Right lobe of liver (tissue), 4 donors: ENCODE data around the gene CYP27C1.

ENCODE experiments used
- POLR2A ChIP-seq: fragments of 450-650 bp; IDR thresholded peaks from one replicate; pipeline ENCODE4 v1.6.1; 2017; ENCODE audit warnings: antibody characterized with exemption, mild to moderate bottlenecking
- TF ChIP-seq, protein P1 (sequence below), 4 donors: fragments of 200-600 bp in 3 of 4; fragments of 450-650 bp in 1 of 4; IDR thresholded peaks; one replicate each; pipeline versions ENCODE4 v1.5.1 to v1.8.0; 2016 to 2022; ENCODE audit warnings: antibody characterized with exemption in 4 of 4, mild to moderate bottlenecking in 2 of 4
- donor health status: DM: no; HTN: no; CAD: no.
- donor health status: DM: no; HTN: no; CAD: no.
- donor health status: DM: no; HTN: yes; CAD: no.

DNA sequence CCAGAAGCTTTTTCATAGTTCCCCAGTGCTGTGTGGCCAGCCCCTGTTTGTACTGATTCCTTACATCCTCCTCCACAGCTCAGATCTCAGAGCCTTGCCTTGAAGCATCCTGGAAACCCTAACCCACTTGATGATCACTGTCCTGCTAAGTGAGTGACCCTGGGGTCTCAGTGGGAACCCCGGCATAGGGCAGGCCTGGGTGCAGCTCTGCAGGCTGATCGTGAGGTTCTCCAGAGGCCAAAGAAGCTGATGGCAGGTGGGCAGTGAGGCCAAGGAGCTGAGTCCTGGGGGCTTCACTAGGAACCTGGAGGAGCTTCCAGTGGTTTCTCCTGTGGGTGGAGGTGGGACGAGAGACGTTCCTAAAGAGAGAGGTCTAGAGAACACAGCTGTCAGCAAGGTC lies 65.7 kb downstream of the CYP27C1 start:
- TF ChIP-seq, protein P1, sequence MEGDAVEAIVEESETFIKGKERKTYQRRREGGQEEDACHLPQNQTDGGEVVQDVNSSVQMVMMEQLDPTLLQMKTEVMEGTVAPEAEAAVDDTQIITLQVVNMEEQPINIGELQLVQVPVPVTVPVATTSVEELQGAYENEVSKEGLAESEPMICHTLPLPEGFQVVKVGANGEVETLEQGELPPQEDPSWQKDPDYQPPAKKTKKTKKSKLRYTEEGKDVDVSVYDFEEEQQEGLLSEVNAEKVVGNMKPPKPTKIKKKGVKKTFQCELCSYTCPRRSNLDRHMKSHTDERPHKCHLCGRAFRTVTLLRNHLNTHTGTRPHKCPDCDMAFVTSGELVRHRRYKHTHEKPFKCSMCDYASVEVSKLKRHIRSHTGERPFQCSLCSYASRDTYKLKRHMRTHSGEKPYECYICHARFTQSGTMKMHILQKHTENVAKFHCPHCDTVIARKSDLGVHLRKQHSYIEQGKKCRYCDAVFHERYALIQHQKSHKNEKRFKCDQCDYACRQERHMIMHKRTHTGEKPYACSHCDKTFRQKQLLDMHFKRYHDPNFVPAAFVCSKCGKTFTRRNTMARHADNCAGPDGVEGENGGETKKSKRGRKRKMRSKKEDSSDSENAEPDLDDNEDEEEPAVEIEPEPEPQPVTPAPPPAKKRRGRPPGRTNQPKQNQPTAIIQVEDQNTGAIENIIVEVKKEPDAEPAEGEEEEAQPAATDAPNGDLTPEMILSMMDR (IDR thresholded peaks at IDR 0.05) = no peak
- no peak for TF ChIP-seq POLR2A
